GM12878 (cell line): ENCODE data around the gene OGA. TPM values are rescaled to one million over a fixed set of nuclear protein-coding genes. Genes with fewer than 3 reads are reported as not detected.

ENCODE experiments used
- ATF7 ChIP-seq: fragments of 450-650 bp; IDR thresholded peaks from 2 replicates; pipeline ENCODE4 v1.6.1; 2016; ENCODE audit warnings: low read depth, mild to moderate bottlenecking
- CBX5 ChIP-seq: sonication (generic); IDR thresholded peaks from 2 replicates; pipeline ENCODE4 v1.6.1; 2016; ENCODE audit warnings: low read depth, moderate library complexity, mild to moderate bottlenecking, inconsistent platforms
- CREM ChIP-seq: IDR thresholded peaks from 2 replicates; pipeline ENCODE4 v1.6.1; 2014; ENCODE audit warnings: antibody characterized with exemption, low read depth
- NRF1 ChIP-seq: conservative IDR thresholded peaks from 2 replicates; pipeline ENCODE4 v1.6.1; 2011; ENCODE audit warnings: mild to moderate bottlenecking, low read depth, low read length, improper control_type of control experiment
- PAX8 ChIP-seq: fragments of 450-650 bp; IDR thresholded peaks from 2 replicates; pipeline ENCODE4 v1.6.1; 2017; ENCODE audit warnings: mild to moderate bottlenecking, moderate library complexity
- POU2F2 ChIP-seq: IDR thresholded peaks from 3 replicates; pipeline ENCODE4 v1.6.1; 2011; ENCODE audit warnings: low read depth, mild to moderate bottlenecking, low read length, borderline replicate concordance
- RAD51 ChIP-seq: fragments of 450-650 bp; IDR thresholded peaks from 2 replicates; pipeline ENCODE4 v1.6.1; 2016; ENCODE audit warnings: moderate library complexity, mild to moderate bottlenecking, inconsistent platforms
- RB1 ChIP-seq: fragments of 450-650 bp; formaldehyde crosslinking; IDR thresholded peaks from 2 replicates; pipeline ENCODE4 v1.6.1; 2017; ENCODE audit warnings: mild to moderate bottlenecking, borderline replicate concordance
- SMAD5 ChIP-seq: IDR thresholded peaks from 2 replicates; pipeline ENCODE4 v1.6.1; 2016; ENCODE audit warnings: antibody characterized with exemption, low read depth
- SRF ChIP-seq, 2 experiments: IDR thresholded peaks; 2 replicates each; pipeline ENCODE4 v1.6.1; 2011; ENCODE audit warnings: low read depth in 2 of 2, low read length in 2 of 2, mild to moderate bottlenecking in 1 of 2, moderate library complexity in 1 of 2
- TCF3 ChIP-seq: IDR thresholded peaks from 2 replicates; pipeline ENCODE4 v1.6.1; 2012; ENCODE audit warnings: low read depth, mild to moderate bottlenecking, low read length, borderline replicate concordance; ENCODE audit not compliant: insufficient read depth
- TCF7 ChIP-seq: IDR thresholded peaks from 2 replicates; pipeline ENCODE4 v1.6.1; 2014; ENCODE audit warnings: antibody characterized with exemption, borderline replicate concordance
- ZNF274 ChIP-seq: IDR thresholded peaks from one replicate; pipeline ENCODE4 v1.8.0; 2011; ENCODE audit not compliant: insufficient read length, insufficient read depth
- ZSCAN29 ChIP-seq: fragments of 450-650 bp; IDR thresholded peaks from 2 replicates; pipeline ENCODE4 v1.6.1; 2017; ENCODE audit warnings: mild to moderate bottlenecking, moderate library complexity
- polyA plus RNA-seq, 11 experiments: library from polyadenylated mRNA; depleted of rRNA in 4 of 11; unstranded in 6 of 11; stranded (reverse) in 5 of 11; fragments of >200 nt; fragmentation: Nextera tagmentation in 4 of 11; fragmentation: Illumina TruSeq in 1 of 11; extraction: Ambion mirVana in 4 of 11; extraction: Trizol in 1 of 11; gene quantifications; 1 replicate in 1 of 11; 2 replicates in 10 of 11; pipeline versions ENCODE4 v1.2.1 to v1.2.3, GENCODE V29; 2011 to 2016; ENCODE audit warnings: inconsistent platforms in 2 of 11, missing spikeins in 2 of 11, low read depth in 1 of 11
- total RNA-seq, 4 experiments: library from RNA; depleted of rRNA in 3 of 4; stranded (reverse); fragments of >200 nt in 3 of 4; fragmentation: Illumina TruSeq in 1 of 4; extraction: Trizol in 1 of 4; gene quantifications; 2 replicates each; pipeline versions ENCODE4 v1.2.1 to v1.2.3, GENCODE V29; 2013 to 2021
- TF ChIP-seq, protein P1 (sequence below): fragments of 450-650 bp; IDR thresholded peaks from 2 replicates; pipeline ENCODE4 v1.6.1; 2014; ENCODE audit warnings: mild to moderate bottlenecking
- TF ChIP-seq, protein P2 (sequence below): fragments of 450-650 bp; IDR thresholded peaks from 2 replicates; pipeline ENCODE4 v1.6.1; 2017; ENCODE audit warnings: low read depth, mild to moderate bottlenecking, moderate library complexity
- TF ChIP-seq, protein P3 (sequence below): IDR thresholded peaks from 2 replicates; pipeline ENCODE4 v1.6.1; 2012; ENCODE audit warnings: low read depth, low read length, improper control_type of control experiment
- TF ChIP-seq, protein P4 (sequence below): IDR thresholded peaks from 2 replicates; pipeline ENCODE4 v1.6.1; 2012; ENCODE audit warnings: low read depth, low read length, improper control_type of control experiment
- TF ChIP-seq, protein P5 (sequence below): fragments of 450-650 bp; IDR thresholded peaks from 2 replicates; pipeline ENCODE4 v1.6.1; 2017; ENCODE audit warnings: mild to moderate bottlenecking, low read depth, inconsistent platforms; ENCODE audit not compliant: poor library complexity, severe bottlenecking
- TF ChIP-seq, protein P6 (sequence below): fragments of 150-350 bp; IDR thresholded peaks from 2 replicates; pipeline ENCODE4 v1.6.1; 2014; ENCODE audit warnings: mild to moderate bottlenecking, low read depth, low read length

OGA gene
- total and polyA plus RNA-seq, 10 of the 15 experiments (the other 5 are each of a cell fraction or from before 2014, with no cell fraction given) = 23.0 to 145 (median 85.2) TPM

DNA sequence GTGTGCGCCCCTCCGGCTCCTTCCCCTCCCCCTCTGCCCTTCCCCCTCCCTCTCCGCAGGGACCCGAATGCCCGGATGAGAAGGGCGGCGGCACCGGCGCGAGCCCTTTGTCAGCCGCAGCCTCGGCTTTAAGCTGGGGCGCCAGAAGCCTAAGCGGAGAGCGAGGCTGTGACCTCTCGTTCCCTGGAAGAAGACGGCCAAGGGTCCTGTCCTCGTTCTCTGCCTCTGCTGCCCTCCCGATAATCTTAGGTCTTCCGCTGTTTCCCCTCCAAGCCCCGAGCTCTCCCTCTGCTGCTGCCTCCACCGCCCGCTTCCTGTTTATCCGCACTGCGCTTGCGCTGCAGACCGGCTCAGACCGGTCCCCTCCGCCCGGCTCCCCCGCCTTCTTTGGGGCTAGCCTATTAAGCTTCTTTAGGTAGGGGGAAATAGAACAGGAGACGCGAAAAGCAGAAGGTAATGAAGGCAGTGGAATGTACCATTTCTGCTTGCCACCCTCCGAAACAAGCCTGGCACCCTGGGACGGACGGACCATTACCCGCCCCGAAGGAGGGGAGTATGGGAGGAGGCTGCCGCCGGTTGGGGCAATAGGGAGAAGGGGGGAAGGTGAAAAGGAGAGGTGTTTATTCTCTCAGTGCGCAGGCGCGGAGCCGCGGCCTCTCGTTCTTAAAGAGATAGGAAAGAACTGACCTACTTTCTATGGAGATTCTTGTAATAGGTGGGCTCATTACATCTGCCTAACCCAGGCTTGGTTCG is at the start of gene OGA (continued):
- TF ChIP-seq, protein P1, sequence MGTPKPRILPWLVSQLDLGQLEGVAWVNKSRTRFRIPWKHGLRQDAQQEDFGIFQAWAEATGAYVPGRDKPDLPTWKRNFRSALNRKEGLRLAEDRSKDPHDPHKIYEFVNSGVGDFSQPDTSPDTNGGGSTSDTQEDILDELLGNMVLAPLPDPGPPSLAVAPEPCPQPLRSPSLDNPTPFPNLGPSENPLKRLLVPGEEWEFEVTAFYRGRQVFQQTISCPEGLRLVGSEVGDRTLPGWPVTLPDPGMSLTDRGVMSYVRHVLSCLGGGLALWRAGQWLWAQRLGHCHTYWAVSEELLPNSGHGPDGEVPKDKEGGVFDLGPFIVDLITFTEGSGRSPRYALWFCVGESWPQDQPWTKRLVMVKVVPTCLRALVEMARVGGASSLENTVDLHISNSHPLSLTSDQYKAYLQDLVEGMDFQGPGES = 0 out of 2 replicates have a peak, but pooled peaks have one; percentile 19
- TF ChIP-seq, protein P2, sequence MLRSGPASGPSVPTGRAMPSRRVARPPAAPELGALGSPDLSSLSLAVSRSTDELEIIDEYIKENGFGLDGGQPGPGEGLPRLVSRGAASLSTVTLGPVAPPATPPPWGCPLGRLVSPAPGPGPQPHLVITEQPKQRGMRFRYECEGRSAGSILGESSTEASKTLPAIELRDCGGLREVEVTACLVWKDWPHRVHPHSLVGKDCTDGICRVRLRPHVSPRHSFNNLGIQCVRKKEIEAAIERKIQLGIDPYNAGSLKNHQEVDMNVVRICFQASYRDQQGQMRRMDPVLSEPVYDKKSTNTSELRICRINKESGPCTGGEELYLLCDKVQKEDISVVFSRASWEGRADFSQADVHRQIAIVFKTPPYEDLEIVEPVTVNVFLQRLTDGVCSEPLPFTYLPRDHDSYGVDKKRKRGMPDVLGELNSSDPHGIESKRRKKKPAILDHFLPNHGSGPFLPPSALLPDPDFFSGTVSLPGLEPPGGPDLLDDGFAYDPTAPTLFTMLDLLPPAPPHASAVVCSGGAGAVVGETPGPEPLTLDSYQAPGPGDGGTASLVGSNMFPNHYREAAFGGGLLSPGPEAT = peak; percentile 100
- TF ChIP-seq ZNF274 (no peak), RB1 (peak; percentile 86), TCF3 (no peak), ATF7 (peak; percentile 100), POU2F2 (0 out of 3 replicates have a peak, but pooled peaks have one; percentile 50), ZSCAN29 (no peak), PAX8 (no peak), TCF7 (no peak), NRF1 (peak; percentile 75), CREM (peak; percentile 59; the same call in 1 of the 2 replicates), RAD51 (no peak), SRF (IDR thresholded peaks at IDR 0.05; ENCODE audit: low read depth in 2 of 2, low read length in 2 of 2) (no peak), SMAD5 (peak; percentile 90), CBX5 (no peak)
- TF ChIP-seq, protein P3, sequence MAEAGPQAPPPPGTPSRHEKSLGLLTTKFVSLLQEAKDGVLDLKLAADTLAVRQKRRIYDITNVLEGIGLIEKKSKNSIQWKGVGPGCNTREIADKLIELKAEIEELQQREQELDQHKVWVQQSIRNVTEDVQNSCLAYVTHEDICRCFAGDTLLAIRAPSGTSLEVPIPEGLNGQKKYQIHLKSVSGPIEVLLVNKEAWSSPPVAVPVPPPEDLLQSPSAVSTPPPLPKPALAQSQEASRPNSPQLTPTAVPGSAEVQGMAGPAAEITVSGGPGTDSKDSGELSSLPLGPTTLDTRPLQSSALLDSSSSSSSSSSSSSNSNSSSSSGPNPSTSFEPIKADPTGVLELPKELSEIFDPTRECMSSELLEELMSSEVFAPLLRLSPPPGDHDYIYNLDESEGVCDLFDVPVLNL = no peak
- TF ChIP-seq, protein P4, sequence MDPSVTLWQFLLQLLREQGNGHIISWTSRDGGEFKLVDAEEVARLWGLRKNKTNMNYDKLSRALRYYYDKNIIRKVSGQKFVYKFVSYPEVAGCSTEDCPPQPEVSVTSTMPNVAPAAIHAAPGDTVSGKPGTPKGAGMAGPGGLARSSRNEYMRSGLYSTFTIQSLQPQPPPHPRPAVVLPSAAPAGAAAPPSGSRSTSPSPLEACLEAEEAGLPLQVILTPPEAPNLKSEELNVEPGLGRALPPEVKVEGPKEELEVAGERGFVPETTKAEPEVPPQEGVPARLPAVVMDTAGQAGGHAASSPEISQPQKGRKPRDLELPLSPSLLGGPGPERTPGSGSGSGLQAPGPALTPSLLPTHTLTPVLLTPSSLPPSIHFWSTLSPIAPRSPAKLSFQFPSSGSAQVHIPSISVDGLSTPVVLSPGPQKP = peak; percentile 63; the same call in 1 of the 2 replicates
- TF ChIP-seq, protein P5, sequence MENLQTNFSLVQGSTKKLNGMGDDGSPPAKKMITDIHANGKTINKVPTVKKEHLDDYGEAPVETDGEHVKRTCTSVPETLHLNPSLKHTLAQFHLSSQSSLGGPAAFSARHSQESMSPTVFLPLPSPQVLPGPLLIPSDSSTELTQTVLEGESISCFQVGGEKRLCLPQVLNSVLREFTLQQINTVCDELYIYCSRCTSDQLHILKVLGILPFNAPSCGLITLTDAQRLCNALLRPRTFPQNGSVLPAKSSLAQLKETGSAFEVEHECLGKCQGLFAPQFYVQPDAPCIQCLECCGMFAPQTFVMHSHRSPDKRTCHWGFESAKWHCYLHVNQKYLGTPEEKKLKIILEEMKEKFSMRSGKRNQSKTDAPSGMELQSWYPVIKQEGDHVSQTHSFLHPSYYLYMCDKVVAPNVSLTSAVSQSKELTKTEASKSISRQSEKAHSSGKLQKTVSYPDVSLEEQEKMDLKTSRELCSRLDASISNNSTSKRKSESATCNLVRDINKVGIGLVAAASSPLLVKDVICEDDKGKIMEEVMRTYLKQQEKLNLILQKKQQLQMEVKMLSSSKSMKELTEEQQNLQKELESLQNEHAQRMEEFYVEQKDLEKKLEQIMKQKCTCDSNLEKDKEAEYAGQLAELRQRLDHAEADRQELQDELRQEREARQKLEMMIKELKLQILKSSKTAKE = peak; percentile 98
- TF ChIP-seq, protein P6, sequence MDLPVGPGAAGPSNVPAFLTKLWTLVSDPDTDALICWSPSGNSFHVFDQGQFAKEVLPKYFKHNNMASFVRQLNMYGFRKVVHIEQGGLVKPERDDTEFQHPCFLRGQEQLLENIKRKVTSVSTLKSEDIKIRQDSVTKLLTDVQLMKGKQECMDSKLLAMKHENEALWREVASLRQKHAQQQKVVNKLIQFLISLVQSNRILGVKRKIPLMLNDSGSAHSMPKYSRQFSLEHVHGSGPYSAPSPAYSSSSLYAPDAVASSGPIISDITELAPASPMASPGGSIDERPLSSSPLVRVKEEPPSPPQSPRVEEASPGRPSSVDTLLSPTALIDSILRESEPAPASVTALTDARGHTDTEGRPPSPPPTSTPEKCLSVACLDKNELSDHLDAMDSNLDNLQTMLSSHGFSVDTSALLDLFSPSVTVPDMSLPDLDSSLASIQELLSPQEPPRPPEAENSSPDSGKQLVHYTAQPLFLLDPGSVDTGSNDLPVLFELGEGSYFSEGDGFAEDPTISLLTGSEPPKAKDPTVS = no peak
